MCF 10A (cell line): ENCODE data around the gene ISLR2. TPM values are rescaled to one million over a fixed set of nuclear protein-coding genes. Genes with fewer than 3 reads are reported as not detected.
"Not testable (repeated sequence)": the region's sequence is repeated elsewhere in the genome, so short reads cannot be mapped to it uniquely, and the experiment has no call there.

Source experiments
- BruUV-seq: library from RNA; stranded (reverse); fragments of 400-500 nt; replicated peaks from 2 replicates; lab custom pipeline; 2021; lab: Mats Ljungman, UMichigan
- CTCF ChIA-PET: fragments of 300-600 bp; sonication (Branson Sonifier 250); formaldehyde crosslinking; extraction: SDS; loops from one replicate; lab custom pipeline; 2021; ENCODE audit warnings: antibody characterized with exemption, inconsistent platforms; lab: Yijun Ruan, JAX
- POLR2A ChIA-PET: fragments of 300-600, 350-650 bp; sonication (Branson Sonifier 250); formaldehyde crosslinking; extraction: SDS; loops from one replicate; lab custom pipeline; 2020; ENCODE audit warnings: antibody characterized with exemption, inconsistent platforms; lab: Yijun Ruan, JAX
- DNase-seq: peaks from one replicate; pipeline ENCODE4 v3.0.0-alpha.2; 2018; ENCODE audit not compliant: unreplicated experiment
- H3K27ac Mint-ChIP-seq: one replicate; pipeline ENCODE4 v1.8.0; 2022; ENCODE audit warnings: mild to moderate bottlenecking, low read depth, mixed read lengths; ENCODE audit not compliant: unreplicated experiment
- H3K27me3 Mint-ChIP-seq: one replicate; pipeline ENCODE4 v1.8.0; 2022; ENCODE audit warnings: mixed read lengths; ENCODE audit not compliant: insufficient read depth, unreplicated experiment
- H3K36me3 Mint-ChIP-seq: one replicate; pipeline ENCODE4 v1.8.0; 2022; ENCODE audit warnings: mild to moderate bottlenecking, moderate library complexity, mixed read lengths; ENCODE audit not compliant: insufficient read depth, unreplicated experiment
- H3K4me1 Mint-ChIP-seq: one replicate; pipeline ENCODE4 v1.8.0; 2022; ENCODE audit warnings: mixed read lengths; ENCODE audit not compliant: insufficient read depth, unreplicated experiment
- H3K4me3 Mint-ChIP-seq: one replicate; pipeline ENCODE4 v1.8.0; 2022; ENCODE audit warnings: mild to moderate bottlenecking, moderate library complexity, mixed read lengths; ENCODE audit not compliant: unreplicated experiment
- H3K9me3 Mint-ChIP-seq: one replicate; pipeline ENCODE4 v1.8.0; 2022; ENCODE audit warnings: mixed read lengths; ENCODE audit not compliant: unreplicated experiment
- CTCF ChIP-seq: fragments of 200-600 bp; IDR thresholded peaks from one replicate; pipeline ENCODE4 v1.8.0; 2022; ENCODE audit warnings: antibody characterized with exemption, mild to moderate bottlenecking; ENCODE audit not compliant: unreplicated experiment
- intact Hi-C: fragments of 100-400 bp; cut with micrococcal nuclease; formaldehyde crosslinking; loops from 2 replicates; pipeline ENCODE4 v1.14.1; 2022
- total RNA-seq: library from RNA; stranded (reverse); gene quantifications from 2 replicates; pipeline ENCODE4 v1.2.3, GENCODE V29; 2022

ISLR2 gene
- total RNA-seq, 1 experiment from 2014 or later: not detected

- H3K4me1 Mint-ChIP-seq: peaks cover 6% of the 10 kb centered on the region
- ChIA-PET CTCF (no interaction called here), POLR2A (no interaction called here)
- no peak overlapping the region for H3K27ac Mint-ChIP-seq
- no peaks in the 10 kb centered on the region for H3K9me3 Mint-ChIP-seq
- H3K4me3 Mint-ChIP-seq: no peak overlapping the region
- DNase-seq: no peak
- no peaks in the 10 kb centered on the region for H3K27me3 Mint-ChIP-seq
- no peaks in the 10 kb centered on the region for H3K36me3 Mint-ChIP-seq
- no TSS peak for BruUV-seq
- intact Hi-C loops: no loop called here
- TF ChIP-seq CTCF: no peak
Observed at GRCh38 chr15:74108111-74108510, 22.3 kb upstream of the ISLR2 start.

GRCh38 chr15:74108611-74109010, 21.8 kb upstream of the ISLR2 start:
- H3K9me3 Mint-ChIP-seq, BruUV-seq, H3K4me3 Mint-ChIP-seq, DNase-seq, intact Hi-C loops, H3K27me3 Mint-ChIP-seq, CTCF ChIA-PET, POLR2A ChIA-PET, H3K27ac Mint-ChIP-seq, H3K4me1 Mint-ChIP-seq, H3K36me3 Mint-ChIP-seq: not testable (repeated sequence)

GRCh38 chr15:74109713-74110112, 20.7 kb upstream of the ISLR2 start:
- H3K36me3 Mint-ChIP-seq: no peaks in the 10 kb centered on the region
- ChIA-PET POLR2A (no interaction called here), CTCF (no interaction called here)
- H3K27ac Mint-ChIP-seq: no peak overlapping the region
- no peaks in the 10 kb centered on the region for H3K27me3 Mint-ChIP-seq
- BruUV-seq: no TSS peak
- intact Hi-C loops: no loop called here
- no peak overlapping the region for H3K4me3 Mint-ChIP-seq
- DNase-seq: no peak
- H3K9me3 Mint-ChIP-seq: no peaks in the 10 kb centered on the region
- peaks cover 6% of the 10 kb centered on the region for H3K4me1 Mint-ChIP-seq
- no peak for TF ChIP-seq CTCF

- no TSS peak for BruUV-seq
- H3K27me3 Mint-ChIP-seq: peaks cover 53% of the 10 kb centered on the region
- CTCF ChIA-PET: interaction anchor here (0.9 to 2.1 kb wide), 2 partner anchors 187 to 193 kb away, joined by 3 to 7 read pairs; no protein-coding TSS in a partner anchor
Observed at GRCh38 chr15:74120426-74120825, 10.0 kb upstream of the ISLR2 start.

More at GRCh38 chr15:74120426-74120825, 10.0 kb upstream of the ISLR2 start:
- Mint-ChIP-seq H3K36me3 (no peaks in the 10 kb centered on the region), H3K4me3 (no peak overlapping the region), H3K9me3 (no peaks in the 10 kb centered on the region), H3K4me1 (no peaks in the 10 kb centered on the region), H3K27ac (no peak overlapping the region)
- intact Hi-C loops: no loop called here
- POLR2A ChIA-PET: no interaction called here
- no peak for DNase-seq
- no peak for TF ChIP-seq CTCF
